HL-60/S4 treated with phorbol 12-myristate 13-acetate at 8.2 ng/mL for 4 days and 3 days (cell line): Measurements from ENCODE around the gene PSMD7.

Source experiments
- in situ Hi-C: fragments of 300-500 bp; cut with MboI; formaldehyde crosslinking; loops from 2 replicates; pipeline ENCODE4 v1.15.0; 2022; ENCODE audit warnings: low sequenced_read_pairs

Gene PSMD7

GRCh38 chr16:74296432-74297144 is at the start of gene PSMD7:
Gene PSMD7, plus strand, starts transcription at chr16:74296814. Its CDS starts 101 bp downstream, at chr16:74296915.
- in situ Hi-C loops = no loop called here

DNA sequence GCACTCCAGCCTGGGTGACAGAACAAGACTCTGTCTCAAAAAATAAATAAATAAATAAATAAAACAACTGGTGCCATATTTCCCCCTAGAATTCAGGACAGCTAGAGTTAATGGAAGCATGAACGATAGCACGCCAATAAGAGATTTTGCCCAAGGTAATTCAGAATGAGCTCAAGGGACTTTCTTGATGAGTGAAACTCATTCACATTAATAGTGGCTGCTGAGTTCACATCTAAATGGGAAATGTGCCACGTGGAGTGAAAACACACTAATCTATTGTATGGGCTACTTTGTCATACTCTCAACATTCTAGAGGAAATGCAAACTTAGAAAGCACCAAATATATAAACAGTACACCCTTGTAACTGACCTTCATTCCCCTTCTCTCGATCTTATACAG is 47.4 kb upstream of the PSMD7 start:
- in situ Hi-C loops = no loop called here

- in situ Hi-C loops = no loop called here
These were observed 46.8 kb upstream of the PSMD7 start for GRCh38 chr16:74249846-74250245.

DNA sequence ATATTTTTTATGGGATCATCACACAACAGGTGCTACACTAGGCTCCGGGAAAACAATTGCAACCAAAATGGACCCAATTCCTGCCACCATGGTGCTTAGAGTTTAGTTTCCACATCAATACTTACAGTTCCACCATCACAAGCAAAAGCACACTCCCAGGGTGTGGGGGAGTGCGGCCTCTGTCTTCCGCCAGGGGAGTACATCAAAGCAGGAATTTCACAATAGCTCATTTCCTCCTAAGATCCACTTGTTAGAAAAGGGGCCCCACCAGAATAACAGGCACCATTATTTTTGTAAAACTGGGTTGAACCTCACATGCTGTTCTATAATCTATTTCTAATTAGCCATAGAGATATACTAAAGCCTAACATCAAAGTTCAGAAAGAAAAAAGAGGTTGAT is 44.3 kb upstream of the PSMD7 start:
- in situ Hi-C loops = no loop called here

GRCh38 chr16:74253161-74253938 is 43.3 kb upstream of the PSMD7 start:
- in situ Hi-C loops = no loop called here

DNA sequence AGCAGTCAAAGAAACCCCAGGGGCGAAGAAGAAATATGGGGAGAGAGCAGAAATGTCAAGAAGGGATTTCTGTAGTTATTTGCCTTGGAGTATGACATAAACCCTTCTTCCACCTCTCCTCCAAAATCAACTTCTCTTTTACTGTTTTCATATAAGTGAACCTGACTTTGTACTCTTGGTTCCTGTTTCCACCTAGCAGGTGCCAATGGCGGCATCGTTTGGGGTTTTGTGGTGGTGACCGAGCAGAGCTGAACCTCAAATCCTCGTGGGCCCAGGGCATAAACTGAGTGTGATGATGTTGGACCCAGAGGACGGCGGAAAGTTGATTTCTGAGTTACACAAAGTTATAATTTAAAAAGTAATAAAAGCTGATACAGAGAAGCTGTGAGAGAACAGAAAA is 39.6 kb upstream of the PSMD7 start:
- in situ Hi-C loops = no loop called here

DNA sequence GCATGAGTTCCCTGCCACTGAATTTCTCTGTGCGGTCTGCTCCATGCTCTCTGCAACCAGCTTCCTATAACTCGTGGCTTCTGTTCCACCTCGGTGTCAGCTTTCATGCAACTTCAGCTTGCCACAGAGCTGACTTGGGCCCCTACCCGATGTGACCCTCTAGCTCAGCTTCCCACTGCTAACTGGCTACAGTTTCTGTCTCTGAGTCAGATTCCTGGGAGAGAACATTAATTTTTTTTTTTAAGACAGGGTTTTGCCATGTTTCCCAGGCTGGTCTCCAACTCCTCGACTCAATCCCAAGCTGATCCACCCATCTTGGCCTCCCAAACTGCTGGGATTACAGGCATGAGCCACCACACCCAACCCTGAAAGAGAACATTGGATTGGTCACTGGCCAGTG is 35.5 kb upstream of the PSMD7 start:
- in situ Hi-C loops = no loop called here

- in situ Hi-C loops = no loop called here
These were observed 31.8 kb upstream of the PSMD7 start for GRCh38 chr16:74264811-74265210.

- in situ Hi-C loops = no loop called here
These were observed 28.2 kb upstream of the PSMD7 start for GRCh38 chr16:74268372-74268782.

GRCh38 chr16:74271872-74272271 is 24.7 kb upstream of the PSMD7 start:
- in situ Hi-C loops = no loop called here

DNA sequence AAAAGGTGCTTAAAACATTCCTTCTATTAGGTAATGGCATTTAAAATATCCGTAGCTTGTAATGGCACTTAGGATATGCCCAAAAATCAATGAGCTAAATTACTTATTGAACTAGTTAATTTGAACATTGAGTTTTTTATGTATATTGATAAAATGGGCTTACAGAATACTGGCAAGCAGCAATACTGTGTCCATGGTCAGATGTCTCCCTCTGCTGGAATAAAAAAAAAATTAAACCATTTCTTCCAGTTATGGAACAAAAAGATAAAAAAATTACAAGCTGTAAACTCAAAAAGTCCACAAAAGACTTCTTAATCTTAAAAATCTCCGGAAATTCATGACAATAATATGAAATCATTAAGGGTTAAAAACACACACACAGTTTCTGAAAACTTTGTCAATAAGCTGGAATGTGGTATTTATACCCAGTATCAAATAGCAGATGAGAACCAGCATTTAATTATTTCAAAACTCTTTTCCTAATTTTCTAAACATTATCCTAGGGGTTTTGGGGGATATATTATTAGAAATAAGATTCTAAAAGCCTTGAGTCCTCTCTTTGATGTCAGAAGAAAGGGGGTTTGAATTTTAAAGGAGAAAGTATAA is 21.5 kb upstream of the PSMD7 start:
- in situ Hi-C loops = no loop called here

DNA sequence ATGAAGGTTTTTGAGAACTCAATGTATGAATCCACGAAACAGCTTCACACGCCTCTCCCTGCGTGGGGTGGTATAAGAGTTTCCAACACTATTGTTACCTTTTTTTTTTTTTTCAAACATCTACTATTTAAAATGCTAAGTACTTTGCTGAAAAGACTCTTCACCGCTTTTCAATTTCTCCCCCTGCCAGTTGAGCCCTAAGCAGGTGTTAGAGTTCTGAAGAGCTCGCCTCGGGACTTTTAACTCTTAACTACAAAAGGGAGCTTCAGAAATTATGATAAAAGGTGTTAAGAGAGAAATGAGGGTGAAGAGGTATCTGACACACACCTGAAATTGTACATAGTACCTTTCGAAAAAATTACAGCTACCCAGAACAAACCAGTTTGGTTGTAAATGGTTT is 20.9 kb upstream of the PSMD7 start:
- in situ Hi-C loops = no loop called here

DNA sequence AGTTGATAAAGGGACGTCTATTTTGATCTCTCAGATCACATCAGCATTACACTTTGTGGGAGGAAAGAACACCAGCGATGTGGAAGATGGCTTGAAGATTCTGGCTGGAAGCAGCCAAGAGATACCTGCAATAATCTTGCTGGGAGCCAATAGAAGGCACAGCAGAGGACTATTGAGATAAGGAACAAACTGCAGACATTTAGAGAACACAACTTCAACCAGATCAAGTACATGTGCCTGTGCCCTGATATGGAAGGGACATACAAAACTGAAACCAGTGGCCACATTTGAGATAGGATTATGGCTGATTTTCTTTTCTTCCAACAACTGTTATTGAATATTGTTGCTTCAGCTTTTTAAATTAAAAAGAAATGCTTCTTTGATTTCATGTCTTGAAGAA is 18.6 kb upstream of the PSMD7 start:
- in situ Hi-C loops = no loop called here

DNA sequence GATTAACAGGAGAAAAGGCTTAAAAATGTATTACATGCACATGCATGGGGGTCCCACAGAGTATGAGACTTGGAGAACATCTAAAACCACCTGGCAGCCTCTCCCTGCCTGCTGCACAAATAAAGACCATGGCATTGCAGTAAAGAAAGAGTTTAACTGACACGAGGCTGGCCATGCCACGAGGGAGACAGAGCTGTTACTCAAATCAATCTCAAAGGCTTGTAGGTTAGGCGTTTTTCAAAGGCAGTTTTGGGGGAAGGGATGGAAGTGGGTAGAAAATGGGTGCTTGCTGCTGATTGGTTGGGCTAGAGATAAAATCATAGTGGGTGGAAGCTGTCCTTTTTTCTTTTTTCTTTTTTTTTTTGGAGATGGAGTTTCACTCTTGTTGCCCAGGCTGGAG is 17.3 kb upstream of the PSMD7 start:
- in situ Hi-C loops = no loop called here

- in situ Hi-C loops = no loop called here
These were observed 16.8 kb upstream of the PSMD7 start for GRCh38 chr16:74279805-74280204.

DNA sequence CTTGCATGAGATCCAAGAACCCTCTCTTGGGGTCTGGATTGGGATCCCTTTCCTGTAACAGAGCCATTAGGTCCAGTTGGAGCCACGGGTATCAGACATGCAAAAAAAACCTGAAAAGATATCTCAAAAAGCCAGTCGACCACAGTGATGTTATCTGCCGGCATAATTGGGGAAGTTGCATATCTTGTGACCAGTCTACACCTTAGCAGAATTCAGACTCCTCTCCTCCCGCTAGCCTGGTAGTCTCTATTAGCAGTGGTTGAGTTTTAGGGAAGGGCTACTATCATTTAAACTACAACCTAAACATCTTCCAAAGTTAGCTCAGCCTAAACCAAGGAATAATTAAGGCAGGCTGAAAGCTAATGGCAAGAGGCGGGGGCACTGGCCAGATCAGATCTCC is 16.2 kb upstream of the PSMD7 start:
- in situ Hi-C loops = no loop called here

DNA sequence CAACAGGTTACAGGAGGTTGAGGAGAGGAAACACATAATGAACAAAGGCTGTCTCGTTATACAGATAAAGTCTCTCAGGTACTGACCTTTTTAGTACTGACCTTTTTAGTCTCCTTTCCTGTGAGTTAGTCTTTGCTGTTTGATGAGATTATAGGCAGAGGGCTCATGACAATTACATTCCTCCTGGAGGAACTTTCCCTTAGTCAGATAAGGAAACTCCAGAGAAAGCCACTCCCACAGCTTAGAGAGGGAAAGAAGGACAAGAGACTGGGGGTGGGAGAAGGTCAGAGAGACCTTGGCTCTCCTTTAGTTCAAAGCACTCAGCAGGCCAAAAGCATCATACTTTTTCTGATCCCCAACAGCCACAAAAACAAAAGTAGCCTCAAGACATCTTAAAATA is 15.3 kb upstream of the PSMD7 start:
- in situ Hi-C loops = no loop called here

DNA sequence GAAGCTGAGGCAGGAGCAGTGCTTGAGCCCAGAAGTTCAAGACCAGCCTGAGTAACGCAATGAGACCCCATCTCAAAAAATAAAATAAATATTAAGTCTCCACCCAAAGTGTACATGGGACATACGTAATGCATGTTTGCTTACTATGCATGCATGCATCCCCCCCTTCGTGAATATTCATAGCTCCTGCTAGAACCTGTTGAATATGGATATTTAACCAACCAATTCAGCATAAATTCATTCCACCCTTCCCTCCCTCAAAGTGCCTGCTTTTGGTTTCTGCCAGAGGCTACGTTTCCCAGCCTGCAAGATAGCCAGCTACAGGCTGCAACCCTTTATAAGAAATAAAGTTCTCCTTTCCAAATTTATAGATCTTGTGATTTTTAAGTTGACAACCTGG is 12.9 kb upstream of the PSMD7 start:
- in situ Hi-C loops = no loop called here

GRCh38 chr16:74288065-74288464 is 8.5 kb upstream of the PSMD7 start:
- in situ Hi-C loops = no loop called here

- in situ Hi-C loops = no loop called here
These were observed 6.3 kb upstream of the PSMD7 start for GRCh38 chr16:74290356-74290755.

DNA sequence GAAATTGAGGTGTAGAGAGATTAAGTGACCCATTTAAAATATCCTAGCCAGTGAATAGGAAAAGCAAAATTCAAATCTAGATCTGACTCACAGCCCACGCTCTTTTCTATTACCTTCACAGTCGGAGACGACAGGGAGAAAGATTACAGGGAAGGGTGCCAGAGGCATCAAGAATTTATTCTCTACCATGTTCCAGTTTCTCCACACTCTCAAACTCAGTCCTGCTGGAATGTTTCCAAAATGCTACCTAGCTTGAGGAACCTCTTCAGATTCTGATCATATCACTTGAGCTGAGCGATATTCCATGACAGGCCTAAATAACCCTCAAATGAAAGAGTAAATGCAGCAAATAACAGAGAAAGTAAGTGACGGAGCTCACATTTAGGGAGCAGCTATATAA is 5.4 kb upstream of the PSMD7 start:
- in situ Hi-C loops = no loop called here

DNA sequence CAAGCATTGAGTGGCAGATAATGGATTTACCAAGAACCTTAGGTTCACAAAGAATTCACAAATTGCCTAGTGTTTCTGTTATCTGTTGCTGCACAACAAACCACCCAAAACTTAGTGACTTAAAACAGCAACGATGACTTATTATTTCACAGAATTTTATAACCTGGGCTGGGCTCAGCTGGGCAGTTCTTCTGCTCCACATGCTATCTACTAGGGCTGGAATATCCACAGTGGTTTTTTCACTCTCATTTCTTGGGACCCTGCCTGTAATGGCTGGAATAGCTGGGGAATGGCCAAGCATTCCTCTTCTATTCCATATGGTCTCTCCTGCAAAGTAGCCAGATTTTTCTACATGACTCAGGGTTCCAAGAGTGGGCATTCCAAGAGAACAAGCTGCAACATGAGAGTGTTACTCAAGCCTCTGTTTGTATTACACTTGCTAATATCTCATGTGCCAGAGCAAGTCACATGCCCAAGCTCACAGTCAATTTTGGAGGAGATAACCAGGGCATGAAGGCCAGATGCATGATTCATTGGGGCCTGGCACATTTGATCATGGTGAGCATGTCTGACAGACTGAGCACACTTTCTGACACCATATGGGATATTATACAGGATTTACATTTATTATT is 4.9 kb upstream of the PSMD7 start:
- in situ Hi-C loops = no loop called here
